Measurements from ENCODE around the gene PRPF40B.

The PRPF40B gene

DNA sequence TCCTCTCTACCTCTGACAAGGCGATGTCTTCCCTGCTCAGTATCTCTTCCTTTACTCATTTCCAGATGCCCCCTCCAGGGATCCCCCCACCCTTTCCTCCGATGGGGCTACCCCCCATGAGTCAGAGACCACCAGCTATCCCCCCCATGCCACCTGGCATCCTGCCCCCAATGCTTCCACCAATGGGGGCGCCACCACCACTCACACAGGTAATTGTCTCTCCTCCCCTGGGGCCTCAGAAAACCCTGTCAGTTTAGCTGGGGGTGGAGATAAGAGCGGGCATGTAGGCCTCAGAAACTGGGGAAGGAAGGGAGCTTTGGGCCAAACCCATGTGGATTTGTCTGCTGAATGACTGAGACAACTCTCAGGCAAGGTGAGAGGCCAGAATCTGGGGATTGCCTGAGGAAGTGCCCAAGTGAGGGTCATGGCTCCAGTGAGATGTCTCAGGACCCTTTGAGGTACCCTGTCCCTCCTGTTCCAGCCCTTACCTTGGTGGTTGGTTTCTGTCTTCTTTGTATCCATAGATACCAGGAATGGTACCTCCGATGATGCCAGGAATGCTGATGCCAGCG, 8.1 kb downstream of the PRPF40B start:
- H3K4me1 ChIP-seq (ENCODE audit: control insufficient read depth, insufficient read depth, low read length): no peaks in the 10 kb centered on the region
- H3K36me3 ChIP-seq (ENCODE audit: control insufficient read depth, insufficient read depth, low read length): peaks cover 20% of the 10 kb centered on the region
- H3K4me3 ChIP-seq (ENCODE audit: low read depth, low read length): no peak overlapping the region
- no peaks in the 10 kb centered on the region for H3K9me3 ChIP-seq (ENCODE audit: control insufficient read depth, insufficient read depth, low read length)
- H3K9ac ChIP-seq (ENCODE audit: low read depth, low read length): no peak overlapping the region
- H3K27me3 ChIP-seq (ENCODE audit: control insufficient read depth, insufficient read depth, low read length): no peaks in the 10 kb centered on the region

- Histone ChIP-seq H3K36me3 (ENCODE audit: control insufficient read depth, insufficient read depth, low read length) (peaks cover 20% of the 10 kb centered on the region), H3K4me1 (ENCODE audit: control insufficient read depth, insufficient read depth, low read length) (peaks cover 4% of the 10 kb centered on the region), H3K9ac (ENCODE audit: low read depth, low read length) (no peak overlapping the region), H3K27me3 (ENCODE audit: control insufficient read depth, insufficient read depth, low read length) (no peaks in the 10 kb centered on the region), H3K4me3 (ENCODE audit: low read depth, low read length) (no peak overlapping the region), H3K9me3 (ENCODE audit: control insufficient read depth, insufficient read depth, low read length) (no peaks in the 10 kb centered on the region)
Measured at GRCh38 chr12:49632401-49632800, 9.0 kb downstream of the PRPF40B start.

DNA sequence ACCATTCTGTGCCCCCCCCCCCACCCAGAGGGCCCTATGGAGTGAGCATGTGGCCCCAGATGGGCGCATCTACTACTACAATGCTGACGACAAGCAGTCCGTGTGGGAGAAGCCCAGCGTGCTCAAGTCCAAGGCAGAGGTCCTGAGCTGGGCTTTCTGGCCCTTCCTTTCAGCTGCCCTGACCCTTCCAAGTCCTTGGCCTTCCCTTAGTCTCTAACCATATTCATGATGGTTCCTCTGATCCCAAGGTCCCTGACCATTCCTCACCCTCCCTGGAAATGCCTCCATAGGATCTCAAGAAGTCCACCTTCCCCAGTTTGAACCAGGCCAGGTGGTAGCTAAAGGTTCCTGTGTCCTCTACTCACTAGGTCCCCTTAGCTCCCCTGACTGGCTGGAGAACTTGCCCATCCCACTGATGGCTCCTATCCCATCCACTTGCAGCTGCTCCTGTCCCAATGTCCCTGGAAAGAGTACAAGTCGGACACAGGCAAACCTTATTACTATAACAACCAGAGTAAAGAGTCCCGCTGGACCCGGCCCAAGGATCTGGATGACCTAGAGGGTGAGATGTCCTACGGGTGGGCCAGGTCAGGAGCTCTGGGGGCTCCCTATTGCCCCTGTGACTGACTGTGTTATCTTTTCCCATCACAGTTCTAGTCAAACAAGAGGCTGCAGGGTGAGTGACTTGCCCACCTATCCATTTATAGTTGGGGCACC, 9.8 kb downstream of the PRPF40B start:
- no peaks in the 10 kb centered on the region for H3K27me3 ChIP-seq (ENCODE audit: control insufficient read depth, insufficient read depth, low read length)
- no peaks in the 10 kb centered on the region for H3K9me3 ChIP-seq (ENCODE audit: control insufficient read depth, insufficient read depth, low read length)
- H3K9ac ChIP-seq (ENCODE audit: low read depth, low read length): no peak overlapping the region
- no peak overlapping the region for H3K4me3 ChIP-seq (ENCODE audit: low read depth, low read length)
- H3K4me1 ChIP-seq (ENCODE audit: control insufficient read depth, insufficient read depth, low read length): peaks cover 5% of the 10 kb centered on the region
- peaks cover 20% of the 10 kb centered on the region for H3K36me3 ChIP-seq (ENCODE audit: control insufficient read depth, insufficient read depth, low read length)

DNA sequence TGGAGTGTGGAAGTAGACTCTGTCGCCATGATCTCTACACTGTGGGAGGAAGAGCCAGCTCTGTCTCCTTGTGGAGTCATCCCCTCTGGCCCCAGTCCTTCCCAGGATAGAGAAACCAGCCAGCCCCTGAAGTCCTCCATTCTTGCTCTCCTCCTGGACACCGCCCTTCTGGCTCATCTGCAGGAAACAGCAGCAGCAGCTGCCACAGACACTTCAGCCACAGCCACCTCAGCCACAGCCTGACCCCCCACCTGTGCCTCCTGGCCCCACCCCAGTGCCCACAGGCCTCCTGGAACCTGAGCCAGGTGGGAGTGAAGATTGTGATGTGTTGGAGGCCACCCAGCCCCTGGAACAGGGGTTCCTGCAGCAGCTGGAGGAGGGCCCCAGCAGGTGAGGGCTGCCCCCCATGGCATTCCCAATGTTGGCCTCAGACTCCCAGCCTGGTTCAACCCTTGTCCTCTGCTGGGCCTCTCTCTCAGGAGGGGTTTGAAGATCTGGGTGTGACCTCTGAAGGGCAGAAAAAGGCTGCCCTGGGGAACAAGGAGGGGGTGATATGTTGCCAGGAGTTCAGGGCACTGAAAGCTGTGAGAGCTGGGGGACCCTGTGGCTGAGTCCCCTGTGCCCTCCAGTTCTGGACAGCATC, 10.5 kb downstream of the PRPF40B start:
- Histone ChIP-seq H3K9ac (ENCODE audit: low read depth, low read length) (no peak overlapping the region), H3K4me3 (ENCODE audit: low read depth, low read length) (no peak overlapping the region), H3K4me1 (ENCODE audit: control insufficient read depth, insufficient read depth, low read length) (peaks cover 5% of the 10 kb centered on the region), H3K9me3 (ENCODE audit: control insufficient read depth, insufficient read depth, low read length) (no peaks in the 10 kb centered on the region), H3K36me3 (ENCODE audit: control insufficient read depth, insufficient read depth, low read length) (peaks cover 20% of the 10 kb centered on the region), H3K27me3 (ENCODE audit: control insufficient read depth, insufficient read depth, low read length) (no peaks in the 10 kb centered on the region)

GRCh38 chr12:49635036-49635435, 11.7 kb downstream of the PRPF40B start:
- H3K9ac ChIP-seq (ENCODE audit: low read depth, low read length): no peak overlapping the region
- H3K4me3 ChIP-seq (ENCODE audit: low read depth, low read length): no peak overlapping the region
- peaks cover 20% of the 10 kb centered on the region for H3K36me3 ChIP-seq (ENCODE audit: control insufficient read depth, insufficient read depth, low read length)
- no peaks in the 10 kb centered on the region for H3K27me3 ChIP-seq (ENCODE audit: control insufficient read depth, insufficient read depth, low read length)
- H3K4me1 ChIP-seq (ENCODE audit: control insufficient read depth, insufficient read depth, low read length): peaks cover 5% of the 10 kb centered on the region
- no peaks in the 10 kb centered on the region for H3K9me3 ChIP-seq (ENCODE audit: control insufficient read depth, insufficient read depth, low read length)

DNA sequence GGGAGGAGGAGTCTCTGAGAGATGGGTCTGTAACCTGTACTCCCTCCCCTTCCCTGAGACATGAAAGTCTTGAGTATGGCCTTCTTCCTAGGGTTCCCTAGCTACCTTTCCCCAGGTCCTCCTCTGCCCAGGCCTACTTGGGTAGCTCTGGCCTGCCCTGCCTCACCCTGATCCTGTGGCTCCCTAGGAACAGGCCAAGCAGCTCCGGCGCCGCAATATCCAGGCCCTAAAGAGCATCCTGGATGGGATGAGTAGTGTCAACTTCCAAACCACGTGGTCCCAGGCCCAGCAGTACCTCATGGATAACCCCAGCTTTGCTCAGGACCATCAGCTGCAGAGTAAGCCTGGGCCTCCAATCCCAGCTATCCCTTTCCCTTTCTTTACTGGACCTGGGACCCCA, 12.3 kb downstream of the PRPF40B start:
- no peaks in the 10 kb centered on the region for H3K27me3 ChIP-seq (ENCODE audit: control insufficient read depth, insufficient read depth, low read length)
- H3K9ac ChIP-seq (ENCODE audit: low read depth, low read length): no peak overlapping the region
- H3K36me3 ChIP-seq (ENCODE audit: control insufficient read depth, insufficient read depth, low read length): peaks cover 20% of the 10 kb centered on the region
- peaks cover 5% of the 10 kb centered on the region for H3K4me1 ChIP-seq (ENCODE audit: control insufficient read depth, insufficient read depth, low read length)
- no peaks in the 10 kb centered on the region for H3K9me3 ChIP-seq (ENCODE audit: control insufficient read depth, insufficient read depth, low read length)
- no peak overlapping the region for H3K4me3 ChIP-seq (ENCODE audit: low read depth, low read length)

DNA sequence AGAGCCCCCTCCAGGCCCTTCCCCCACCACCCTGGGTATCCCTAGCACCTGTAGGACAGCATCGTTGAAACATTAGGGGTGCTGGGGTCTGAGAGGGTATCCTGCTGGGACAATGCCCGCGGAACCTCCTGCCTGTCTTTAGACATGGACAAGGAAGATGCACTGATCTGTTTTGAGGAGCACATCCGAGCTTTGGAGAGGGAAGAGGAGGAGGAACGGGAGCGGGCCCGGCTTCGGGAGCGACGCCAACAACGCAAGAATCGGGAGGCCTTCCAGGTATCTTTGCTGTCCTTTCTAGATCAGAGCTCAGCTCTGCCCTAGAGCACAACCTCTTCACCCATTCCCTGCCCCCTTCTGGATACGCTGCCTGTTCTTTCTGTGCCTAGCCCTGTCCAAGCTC, 13.2 kb downstream of the PRPF40B start:
- Histone ChIP-seq H3K36me3 (ENCODE audit: control insufficient read depth, insufficient read depth, low read length) (peaks cover 20% of the 10 kb centered on the region), H3K9ac (ENCODE audit: low read depth, low read length) (no peak overlapping the region)

GRCh38 chr12:49636979-49637755, 13.8 kb downstream of the PRPF40B start:
- no peaks in the 10 kb centered on the region for H3K9me3 ChIP-seq (ENCODE audit: control insufficient read depth, insufficient read depth, low read length)
- H3K4me3 ChIP-seq (ENCODE audit: low read depth, low read length): peak overlapping the region; percentile 5
- H3K36me3 ChIP-seq (ENCODE audit: control insufficient read depth, insufficient read depth, low read length): peaks cover 21% of the 10 kb centered on the region
- H3K4me1 ChIP-seq (ENCODE audit: control insufficient read depth, insufficient read depth, low read length): peaks cover 5% of the 10 kb centered on the region
- H3K9ac ChIP-seq (ENCODE audit: low read depth, low read length): no peak overlapping the region
- H3K27me3 ChIP-seq (ENCODE audit: control insufficient read depth, insufficient read depth, low read length): no peaks in the 10 kb centered on the region

More for the DNA sequence above, 13.2 kb downstream of the PRPF40B start:
- Histone ChIP-seq H3K4me3 (ENCODE audit: low read depth, low read length) (no peak overlapping the region), H3K4me1 (ENCODE audit: control insufficient read depth, insufficient read depth, low read length) (peaks cover 5% of the 10 kb centered on the region), H3K9me3 (ENCODE audit: control insufficient read depth, insufficient read depth, low read length) (no peaks in the 10 kb centered on the region), H3K27me3 (ENCODE audit: control insufficient read depth, insufficient read depth, low read length) (no peaks in the 10 kb centered on the region)

DNA sequence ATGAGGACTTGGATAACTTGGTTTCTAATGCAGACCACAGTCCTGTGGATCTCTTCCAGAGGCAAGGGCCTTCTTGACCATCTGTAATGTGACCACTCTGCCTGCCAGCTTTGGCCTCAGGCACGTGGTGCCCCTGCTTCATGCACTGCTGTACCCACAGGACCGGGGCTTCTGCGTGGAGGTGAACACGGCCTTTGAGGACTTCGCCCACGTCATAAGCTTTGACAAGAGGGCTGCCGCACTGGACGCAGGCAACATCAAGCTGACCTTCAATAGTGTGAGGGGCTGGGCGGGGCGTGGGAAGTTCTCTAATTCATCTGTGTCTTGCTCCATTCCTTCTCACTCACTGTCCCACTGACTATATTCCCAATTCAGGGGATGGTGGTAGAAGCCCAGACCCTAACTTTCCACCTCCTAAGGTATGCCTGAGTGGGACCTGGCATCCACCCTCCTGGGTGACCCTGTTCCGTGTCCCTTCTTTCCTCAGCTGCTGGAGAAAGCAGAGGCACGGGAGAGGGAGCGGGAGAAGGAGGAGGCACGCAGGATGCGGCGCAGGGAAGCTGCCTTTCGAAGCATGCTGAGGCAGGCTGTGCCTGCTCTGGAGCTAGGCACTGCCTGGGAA, 18.5 kb downstream of the PRPF40B start:
- no peak overlapping the region for H3K4me3 ChIP-seq (ENCODE audit: low read depth, low read length)
- no peaks in the 10 kb centered on the region for H3K9me3 ChIP-seq (ENCODE audit: control insufficient read depth, insufficient read depth, low read length)
- H3K9ac ChIP-seq (ENCODE audit: low read depth, low read length): no peak overlapping the region
- H3K36me3 ChIP-seq (ENCODE audit: control insufficient read depth, insufficient read depth, low read length): peaks cover 38% of the 10 kb centered on the region
- peaks cover 5% of the 10 kb centered on the region for H3K4me1 ChIP-seq (ENCODE audit: control insufficient read depth, insufficient read depth, low read length)
- H3K27me3 ChIP-seq (ENCODE audit: control insufficient read depth, insufficient read depth, low read length): no peaks in the 10 kb centered on the region

DNA sequence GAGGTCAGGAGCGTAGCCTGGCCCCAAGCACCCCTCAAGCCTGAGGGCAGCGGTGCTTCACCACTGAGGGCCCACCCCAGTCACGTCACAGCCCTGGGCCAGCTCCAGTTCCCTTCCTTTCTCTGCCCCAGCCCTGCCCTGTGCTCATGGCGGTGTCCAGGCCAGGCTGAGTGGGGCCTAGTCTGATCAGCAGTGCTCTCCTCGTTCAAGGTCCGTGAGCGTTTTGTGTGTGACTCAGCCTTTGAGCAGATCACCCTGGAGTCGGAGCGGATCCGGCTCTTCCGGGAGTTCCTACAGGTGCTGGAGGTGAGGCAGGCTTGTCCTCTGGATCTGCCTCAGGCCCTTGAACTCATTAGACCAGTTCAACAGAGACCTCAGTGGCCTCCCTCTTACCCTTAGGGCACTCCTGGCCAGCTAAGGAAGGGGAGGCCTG, 19.0 kb downstream of the PRPF40B start:
- Histone ChIP-seq H3K4me1 (ENCODE audit: control insufficient read depth, insufficient read depth, low read length) (peaks cover under 1% of the 10 kb centered on the region), H3K9ac (ENCODE audit: low read depth, low read length) (no peak overlapping the region), H3K9me3 (ENCODE audit: control insufficient read depth, insufficient read depth, low read length) (no peaks in the 10 kb centered on the region), H3K27me3 (ENCODE audit: control insufficient read depth, insufficient read depth, low read length) (no peaks in the 10 kb centered on the region), H3K4me3 (ENCODE audit: low read depth, low read length) (no peak overlapping the region), H3K36me3 (ENCODE audit: control insufficient read depth, insufficient read depth, low read length) (peaks cover 42% of the 10 kb centered on the region)

DNA sequence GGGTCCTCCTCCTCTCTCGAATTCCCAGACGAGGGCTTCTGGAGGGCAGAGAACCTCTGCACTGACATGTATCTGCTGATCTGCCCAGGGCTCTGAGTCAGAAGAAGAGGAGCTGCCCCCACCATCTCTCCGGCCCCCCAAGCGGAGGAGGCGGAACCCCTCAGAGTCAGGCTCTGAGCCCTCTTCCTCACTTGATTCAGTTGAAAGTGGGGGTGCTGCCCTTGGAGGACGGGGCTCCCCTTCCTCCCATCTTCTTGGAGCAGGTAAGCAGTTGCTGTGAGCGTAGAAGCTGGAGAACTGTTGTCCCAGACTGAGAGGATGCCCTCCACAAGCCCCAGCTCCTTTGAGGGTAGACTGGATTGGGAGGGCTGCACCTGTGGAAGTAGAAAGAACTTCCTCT, 19.8 kb downstream of the PRPF40B start:
- no peak overlapping the region for H3K9ac ChIP-seq (ENCODE audit: low read depth, low read length)
- H3K36me3 ChIP-seq (ENCODE audit: control insufficient read depth, insufficient read depth, low read length): peaks cover 45% of the 10 kb centered on the region
- H3K9me3 ChIP-seq (ENCODE audit: control insufficient read depth, insufficient read depth, low read length): no peaks in the 10 kb centered on the region

More for the DNA sequence above, 19.8 kb downstream of the PRPF40B start:
- H3K4me3 ChIP-seq (ENCODE audit: low read depth, low read length): no peak overlapping the region
- H3K27me3 ChIP-seq (ENCODE audit: control insufficient read depth, insufficient read depth, low read length): no peaks in the 10 kb centered on the region
- H3K4me1 ChIP-seq (ENCODE audit: control insufficient read depth, insufficient read depth, low read length): no peaks in the 10 kb centered on the region
